Upper lobe of left lung (tissue), 4 donors: ENCODE measurements around the gene UNC119.

Experiments
- POLR2A ChIP-seq, 4 donors: fragments of 450-650 bp; IDR thresholded peaks; one replicate each; pipeline ENCODE4 v1.5.1; 2016 to 2017; ENCODE audit warnings: antibody characterized with exemption in 4 of 4, mild to moderate bottlenecking in 2 of 4
- TF ChIP-seq, protein P1 (sequence below), 6 experiments: fragments of 450-650 bp in 4 of 6; fragments of 200-600 bp in 2 of 6; sonication (generic) in 2 of 6; IDR thresholded peaks; one replicate each; pipeline ENCODE4 v1.5.1; 2016 to 2019; ENCODE audit warnings: antibody characterized with exemption in 6 of 6

DNA sequence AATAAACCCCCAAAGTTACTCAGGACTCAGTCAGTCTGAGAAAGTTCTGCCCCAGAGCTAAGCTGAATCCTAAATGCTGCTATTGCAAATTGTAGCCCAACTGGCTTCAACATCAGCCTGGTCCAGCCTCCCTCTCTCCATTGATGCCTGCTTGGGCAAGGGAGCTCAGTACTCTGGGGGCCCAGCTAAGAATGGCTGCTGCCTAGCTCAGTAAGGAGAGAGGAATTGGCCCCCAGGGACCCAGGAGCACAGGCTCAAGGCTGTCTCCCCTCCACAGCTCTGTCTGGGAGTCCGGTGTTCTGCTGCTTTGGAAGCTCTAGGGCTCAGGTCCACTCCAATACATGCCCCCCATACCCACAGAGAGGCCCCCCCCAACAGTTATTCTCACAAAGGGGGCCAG, 1.6 kb downstream of the UNC119 start:
- TF ChIP-seq, protein P1, sequence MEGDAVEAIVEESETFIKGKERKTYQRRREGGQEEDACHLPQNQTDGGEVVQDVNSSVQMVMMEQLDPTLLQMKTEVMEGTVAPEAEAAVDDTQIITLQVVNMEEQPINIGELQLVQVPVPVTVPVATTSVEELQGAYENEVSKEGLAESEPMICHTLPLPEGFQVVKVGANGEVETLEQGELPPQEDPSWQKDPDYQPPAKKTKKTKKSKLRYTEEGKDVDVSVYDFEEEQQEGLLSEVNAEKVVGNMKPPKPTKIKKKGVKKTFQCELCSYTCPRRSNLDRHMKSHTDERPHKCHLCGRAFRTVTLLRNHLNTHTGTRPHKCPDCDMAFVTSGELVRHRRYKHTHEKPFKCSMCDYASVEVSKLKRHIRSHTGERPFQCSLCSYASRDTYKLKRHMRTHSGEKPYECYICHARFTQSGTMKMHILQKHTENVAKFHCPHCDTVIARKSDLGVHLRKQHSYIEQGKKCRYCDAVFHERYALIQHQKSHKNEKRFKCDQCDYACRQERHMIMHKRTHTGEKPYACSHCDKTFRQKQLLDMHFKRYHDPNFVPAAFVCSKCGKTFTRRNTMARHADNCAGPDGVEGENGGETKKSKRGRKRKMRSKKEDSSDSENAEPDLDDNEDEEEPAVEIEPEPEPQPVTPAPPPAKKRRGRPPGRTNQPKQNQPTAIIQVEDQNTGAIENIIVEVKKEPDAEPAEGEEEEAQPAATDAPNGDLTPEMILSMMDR (IDR thresholded peaks at IDR 0.05): no peak
- no peak for TF ChIP-seq POLR2A (IDR thresholded peaks at IDR 0.05)
